ENCODE results near the gene CABLES1. TPM values are rescaled to one million over a fixed set of nuclear protein-coding genes. Genes with fewer than 3 reads are reported as not detected.
A peak's percentile ranks its signal among the peaks of the same experiment; 100 is the strongest.

The CABLES1 gene
- total RNA-seq, 1 donor from 2014 or later: 4.2 TPM

- no peak overlapping the region for H3K4me3 Mint-ChIP-seq (ENCODE audit: low read depth)
These were observed 60.0 kb downstream of the CABLES1 start for GRCh38 chr18:23194997-23195957.

GRCh38 chr18:23196119-23197007 lies 61.1 kb downstream of the CABLES1 start:
- H3K27ac Mint-ChIP-seq: peak overlapping the region; percentile 76
- no peaks in the 10 kb centered on the region for H3K36me3 Mint-ChIP-seq (ENCODE audit: insufficient read depth)
- H3K4me3 Mint-ChIP-seq (ENCODE audit: low read depth): no peak overlapping the region
- H3K9me3 Mint-ChIP-seq (ENCODE audit: low read depth): no peaks in the 10 kb centered on the region
- DNase-seq (ENCODE audit: low spot score, unreplicated experiment): no peak
- no peak for TF ChIP-seq CTCF (IDR thresholded peaks at IDR 0.05; ENCODE audit: unreplicated experiment)
- H3K27me3 Mint-ChIP-seq: peaks cover 4% of the 10 kb centered on the region
- H3K4me1 Mint-ChIP-seq (ENCODE audit: low read depth): peaks cover 15% of the 10 kb centered on the region

More at GRCh38 chr18:23194997-23195957, 60.0 kb downstream of the CABLES1 start:
- peaks cover 4% of the 10 kb centered on the region for H3K27me3 Mint-ChIP-seq
- TF ChIP-seq CTCF (IDR thresholded peaks at IDR 0.05; ENCODE audit: unreplicated experiment): no peak
- H3K36me3 Mint-ChIP-seq (ENCODE audit: insufficient read depth): no peaks in the 10 kb centered on the region
- no peaks in the 10 kb centered on the region for H3K9me3 Mint-ChIP-seq (ENCODE audit: low read depth)
- no peak overlapping the region for H3K27ac Mint-ChIP-seq
- no peak for DNase-seq (ENCODE audit: low spot score, unreplicated experiment)
- peaks cover 15% of the 10 kb centered on the region for H3K4me1 Mint-ChIP-seq (ENCODE audit: low read depth)

- H3K4me1 Mint-ChIP-seq (ENCODE audit: low read depth): peaks cover 15% of the 10 kb centered on the region
- no peak for DNase-seq (ENCODE audit: low spot score, unreplicated experiment)
- H3K27ac Mint-ChIP-seq: no peak overlapping the region
- no peaks in the 10 kb centered on the region for H3K36me3 Mint-ChIP-seq (ENCODE audit: insufficient read depth)
- no peak for TF ChIP-seq CTCF (IDR thresholded peaks at IDR 0.05; ENCODE audit: unreplicated experiment)
- H3K9me3 Mint-ChIP-seq (ENCODE audit: low read depth): no peaks in the 10 kb centered on the region
- no peak overlapping the region for H3K4me3 Mint-ChIP-seq (ENCODE audit: low read depth)
- peaks cover 8% of the 10 kb centered on the region for H3K27me3 Mint-ChIP-seq
These were observed 63.0 kb downstream of the CABLES1 start for GRCh38 chr18:23198217-23198845.

- H3K4me3 Mint-ChIP-seq (ENCODE audit: low read depth): no peak overlapping the region
- peaks cover 16% of the 10 kb centered on the region for H3K4me1 Mint-ChIP-seq (ENCODE audit: low read depth)
- DNase-seq (ENCODE audit: low spot score, unreplicated experiment): no peak
- H3K9me3 Mint-ChIP-seq (ENCODE audit: low read depth): peaks cover 3% of the 10 kb centered on the region
- peaks cover 2% of the 10 kb centered on the region for H3K36me3 Mint-ChIP-seq (ENCODE audit: insufficient read depth)
- TF ChIP-seq CTCF (IDR thresholded peaks at IDR 0.05; ENCODE audit: unreplicated experiment): no peak
- peaks cover 6% of the 10 kb centered on the region for H3K27me3 Mint-ChIP-seq
- H3K27ac Mint-ChIP-seq: no peak overlapping the region
These were observed 65.5 kb downstream of the CABLES1 start for GRCh38 chr18:23200756-23201155.

GRCh38 chr18:23201741-23202140 lies 66.5 kb downstream of the CABLES1 start:
- peaks cover 2% of the 10 kb centered on the region for H3K36me3 Mint-ChIP-seq (ENCODE audit: insufficient read depth)
- H3K27ac Mint-ChIP-seq: no peak overlapping the region

More at GRCh38 chr18:23201741-23202140, 66.5 kb downstream of the CABLES1 start:
- H3K27me3 Mint-ChIP-seq: peaks cover 4% of the 10 kb centered on the region
- H3K9me3 Mint-ChIP-seq (ENCODE audit: low read depth): peaks cover 3% of the 10 kb centered on the region
- DNase-seq (ENCODE audit: low spot score, unreplicated experiment): no peak
- TF ChIP-seq CTCF (IDR thresholded peaks at IDR 0.05; ENCODE audit: unreplicated experiment): no peak
- H3K4me3 Mint-ChIP-seq (ENCODE audit: low read depth): no peak overlapping the region
- peaks cover 10% of the 10 kb centered on the region for H3K4me1 Mint-ChIP-seq (ENCODE audit: low read depth)
